PC-9 (cell line): ENCODE results near the gene PBX3.

Source experiments
- EZH2 ChIP-seq: fragments of 200-600 bp; sonication (generic); IDR thresholded peaks from 2 replicates; pipeline ENCODE4 v1.8.0; 2017; ENCODE audit warnings: antibody characterized with exemption, low read depth
- TF ChIP-seq, protein P1 (sequence below): fragments of 200-600 bp; sonication (generic); conservative IDR thresholded peaks from 2 replicates; pipeline ENCODE4 v1.6.1; 2017; ENCODE audit warnings: mixed run types, antibody characterized with exemption, mild to moderate bottlenecking, moderate library complexity

DNA sequence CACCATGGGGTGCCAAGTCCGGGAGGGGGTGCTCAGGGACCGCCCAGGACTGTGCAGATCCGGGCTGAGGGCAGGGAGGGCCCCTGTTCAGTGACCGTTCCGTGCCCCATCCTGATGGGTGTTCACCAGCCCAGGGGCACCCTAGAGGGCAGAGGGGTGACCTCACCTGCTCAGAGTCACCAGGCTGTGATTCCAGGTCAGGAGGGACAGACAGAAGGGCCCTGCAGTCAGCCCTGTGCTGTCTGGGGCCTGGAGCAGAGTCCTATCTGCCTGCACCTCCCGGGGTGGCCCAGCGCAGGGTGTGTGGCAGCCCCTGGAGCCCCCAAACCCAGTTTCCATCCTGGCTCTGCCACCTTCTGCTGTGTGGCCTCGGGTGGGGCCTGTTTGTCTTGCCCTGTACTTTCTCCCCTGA, 241.9 kb downstream of the PBX3 start:
- TF ChIP-seq, protein P1, sequence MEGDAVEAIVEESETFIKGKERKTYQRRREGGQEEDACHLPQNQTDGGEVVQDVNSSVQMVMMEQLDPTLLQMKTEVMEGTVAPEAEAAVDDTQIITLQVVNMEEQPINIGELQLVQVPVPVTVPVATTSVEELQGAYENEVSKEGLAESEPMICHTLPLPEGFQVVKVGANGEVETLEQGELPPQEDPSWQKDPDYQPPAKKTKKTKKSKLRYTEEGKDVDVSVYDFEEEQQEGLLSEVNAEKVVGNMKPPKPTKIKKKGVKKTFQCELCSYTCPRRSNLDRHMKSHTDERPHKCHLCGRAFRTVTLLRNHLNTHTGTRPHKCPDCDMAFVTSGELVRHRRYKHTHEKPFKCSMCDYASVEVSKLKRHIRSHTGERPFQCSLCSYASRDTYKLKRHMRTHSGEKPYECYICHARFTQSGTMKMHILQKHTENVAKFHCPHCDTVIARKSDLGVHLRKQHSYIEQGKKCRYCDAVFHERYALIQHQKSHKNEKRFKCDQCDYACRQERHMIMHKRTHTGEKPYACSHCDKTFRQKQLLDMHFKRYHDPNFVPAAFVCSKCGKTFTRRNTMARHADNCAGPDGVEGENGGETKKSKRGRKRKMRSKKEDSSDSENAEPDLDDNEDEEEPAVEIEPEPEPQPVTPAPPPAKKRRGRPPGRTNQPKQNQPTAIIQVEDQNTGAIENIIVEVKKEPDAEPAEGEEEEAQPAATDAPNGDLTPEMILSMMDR: no peak
- TF ChIP-seq EZH2: no peak
